GM18502 (cell line): ENCODE measurements around the gene ADGRG4.

Source experiments
- ATAC-seq: cut with Tn5 transposase; IDR thresholded peaks from one replicate; pipeline ENCODE4 v1.9.1; 2021; ENCODE audit warnings: mild to moderate bottlenecking; ENCODE audit not compliant: unreplicated experiment, poor library complexity

Gene ADGRG4

GRCh38 chrX:136291824-136292223 is 8.9 kb upstream of the ADGRG4 start:
- ATAC-seq, result no peak

- no peak for ATAC-seq
Observed at GRCh38 chrX:136292656-136293055, 8.1 kb upstream of the ADGRG4 start.

GRCh38 chrX:136295380-136295779 is 5.4 kb upstream of the ADGRG4 start:
- no peak for ATAC-seq

- no peak for ATAC-seq
Observed at GRCh38 chrX:136303041-136303440, 2.3 kb downstream of the ADGRG4 start.

GRCh38 chrX:136304493-136304892 is 3.7 kb downstream of the ADGRG4 start:
- no peak for ATAC-seq

- no peak for ATAC-seq
Observed at GRCh38 chrX:136306182-136306581, 5.4 kb downstream of the ADGRG4 start.

- ATAC-seq, result no peak
Observed at GRCh38 chrX:136307471-136307870, 6.7 kb downstream of the ADGRG4 start.

GRCh38 chrX:136310411-136310810 is 9.6 kb downstream of the ADGRG4 start:
- ATAC-seq, result no peak

GRCh38 chrX:136318156-136318555 is 17.4 kb downstream of the ADGRG4 start:
- no peak for ATAC-seq

GRCh38 chrX:136318895-136319597 is 18.3 kb downstream of the ADGRG4 start:
- no peak for ATAC-seq

GRCh38 chrX:136319600-136319999 is 18.8 kb downstream of the ADGRG4 start:
- ATAC-seq, result no peak

- no peak for ATAC-seq
Observed at GRCh38 chrX:136321532-136321931, 20.8 kb downstream of the ADGRG4 start.

- no peak for ATAC-seq
Observed at GRCh38 chrX:136322064-136322463, 21.3 kb downstream of the ADGRG4 start.

- ATAC-seq, result no peak
Observed at GRCh38 chrX:136325377-136325776, 24.6 kb downstream of the ADGRG4 start.

GRCh38 chrX:136328933-136329332 is 28.2 kb downstream of the ADGRG4 start:
- no peak for ATAC-seq

- no peak for ATAC-seq
Observed at GRCh38 chrX:136336623-136337022, 35.9 kb downstream of the ADGRG4 start.

GRCh38 chrX:136339702-136340101 is 38.9 kb downstream of the ADGRG4 start:
- no peak for ATAC-seq

- ATAC-seq, result no peak
Observed at GRCh38 chrX:136344320-136344719, 43.6 kb downstream of the ADGRG4 start.

GRCh38 chrX:136346506-136346905 is 45.7 kb downstream of the ADGRG4 start:
- ATAC-seq, result no peak

GRCh38 chrX:136347706-136348105 is 46.9 kb downstream of the ADGRG4 start:
- ATAC-seq, result no peak

- ATAC-seq, result no peak
Observed at GRCh38 chrX:136353526-136354093, 52.8 kb downstream of the ADGRG4 start.

- no peak for ATAC-seq
Observed at GRCh38 chrX:136354201-136354600, 53.4 kb downstream of the ADGRG4 start.
